Keratinocyte (primary cell): Measurements from ENCODE around the gene GPAT3. TPM values are rescaled to one million over a fixed set of nuclear protein-coding genes. Genes with fewer than 3 reads are reported as not detected.
A peak's percentile ranks its signal among the peaks of the same experiment; 100 is the strongest.

Source experiments
- DNase-seq: peaks from one replicate; pipeline ENCODE4 v3.0.0-alpha.2; 2011; ENCODE audit warnings: low read depth, missing footprints, low spot score
- FAIRE-seq: peaks from 2 replicates; lab custom pipeline; 2011; peaks lifted over from hg19 to GRCh38; lab: Jason Lieb, UNC
- H2AFZ ChIP-seq: 2 replicates; pipeline ENCODE4 v1.6.0; 2012; ENCODE audit warnings: low read length, control low read depth, inconsistent platforms; ENCODE audit not compliant: control insufficient read depth
- H3K27ac ChIP-seq: 2 replicates; pipeline ENCODE4 v1.5.1; 2011; ENCODE audit warnings: low read length; ENCODE audit not compliant: control insufficient read depth, insufficient read depth
- H3K27me3 ChIP-seq: 3 replicates; pipeline ENCODE4 v1.6.0; 2011; ENCODE audit warnings: low read length; ENCODE audit not compliant: control insufficient read depth, insufficient read depth; ENCODE audit errors: extremely low read depth
- H3K36me3 ChIP-seq, 2 experiments: 2 replicates in 1 of 2; 3 replicates in 1 of 2; pipeline ENCODE4 v1.5.1; 2011; ENCODE audit warnings: low read length in 2 of 2, mild to moderate bottlenecking in 1 of 2; ENCODE audit not compliant: control insufficient read depth in 2 of 2, insufficient read depth in 2 of 2; ENCODE audit errors: extremely low read depth in 1 of 2
- H3K4me1 ChIP-seq: 3 replicates; pipeline ENCODE4 v1.5.1; 2011; ENCODE audit warnings: low read length; ENCODE audit not compliant: control insufficient read depth, insufficient read depth; ENCODE audit errors: extremely low read depth
- H3K4me2 ChIP-seq: 3 replicates; pipeline ENCODE4 v1.6.0; 2011; ENCODE audit warnings: low read depth, low read length; ENCODE audit not compliant: control insufficient read depth, insufficient read depth; ENCODE audit errors: extremely low read depth
- H3K4me3 ChIP-seq, 3 experiments: fragments of 200-600 bp in 1 of 3; sonication (generic) in 1 of 3; 2 replicates in 2 of 3; 3 replicates in 1 of 3; pipeline ENCODE4 v1.5.1; 2011 to 2016; ENCODE audit warnings: low read length in 3 of 3, mild to moderate bottlenecking in 3 of 3, control low read depth in 2 of 3, inconsistent platforms in 1 of 3, low read depth in 1 of 3, mixed read lengths in 1 of 3, mixed run types in 1 of 3, moderate library complexity in 1 of 3; ENCODE audit not compliant: control insufficient read depth in 2 of 3, insufficient read depth in 2 of 3; ENCODE audit errors: extremely low read depth in 1 of 3
- H3K79me2 ChIP-seq: 2 replicates; pipeline ENCODE4 v1.6.0; 2012; ENCODE audit warnings: low read length; ENCODE audit not compliant: control insufficient read depth, insufficient read depth
- H3K9ac ChIP-seq: 3 replicates; pipeline ENCODE4 v1.6.0; 2011; ENCODE audit warnings: low read length; ENCODE audit not compliant: control insufficient read depth, insufficient read depth; ENCODE audit errors: extremely low read depth
- H3K9me1 ChIP-seq: 3 replicates; pipeline ENCODE4 v1.6.0; 2011; ENCODE audit warnings: low read length; ENCODE audit not compliant: control insufficient read depth, insufficient read depth; ENCODE audit errors: extremely low read depth
- H3K9me3 ChIP-seq: 2 replicates; pipeline ENCODE4 v1.5.1; 2012; ENCODE audit warnings: low read depth, low read length; ENCODE audit not compliant: control insufficient read depth
- H4K20me1 ChIP-seq: 3 replicates; pipeline ENCODE4 v1.6.0; 2011; ENCODE audit warnings: low read length; ENCODE audit not compliant: control insufficient read depth, insufficient read depth; ENCODE audit errors: extremely low read depth
- EZH2 ChIP-seq: IDR thresholded peaks from one replicate; pipeline ENCODE4 v1.6.1; 2012; ENCODE audit warnings: inconsistent platforms, mild to moderate bottlenecking, low read length, moderate library complexity
- dilution Hi-C: fragments of 300-500 bp; cut with MboI; formaldehyde crosslinking; loops from one replicate; pipeline ENCODE4 v1.7.0; 2020; ENCODE audit warnings: low sequenced_read_pairs; ENCODE audit not compliant: extremely low pct_ligation_motif_present
- polyA plus RNA-seq, 5 experiments: library from polyadenylated mRNA; depleted of rRNA in 3 of 5; stranded (reverse) in 3 of 5; stranded (forward) in 1 of 5; unstranded in 1 of 5; fragments of >200 nt; gene quantifications; 1 replicate in 1 of 5; 2 replicates in 3 of 5; 3 replicates in 1 of 5; pipeline versions ENCODE4 v1.2.1 to v1.2.3, GENCODE V29; 2011 to 2012; ENCODE audit warnings: missing spikeins in 2 of 5, low read depth in 1 of 5, low replicate concordance in 1 of 5
- TF ChIP-seq, protein P1 (sequence below), 3 experiments: IDR thresholded peaks in 1 of 3; conservative IDR thresholded peaks in 1 of 3; optimal IDR thresholded peaks in 1 of 3; 2 replicates in 2 of 3; 3 replicates in 1 of 3; pipeline versions ENCODE3 to v1.5.1; 2011; ENCODE audit warnings: low read length in 3 of 3, mild to moderate bottlenecking in 3 of 3, moderate library complexity in 2 of 3, control low read depth in 1 of 3, inconsistent platforms in 1 of 3; ENCODE audit not compliant: insufficient read depth in 2 of 3; ENCODE audit errors: extremely low read depth in 1 of 3

Gene GPAT3
- polyA plus RNA-seq, 1 donor (not counting 4 experiments of a cell fraction or from before 2014, with no cell fraction given): 2.4 TPM

GRCh38 chr4:83599183-83599582, 63.3 kb downstream of the GPAT3 start:
- Histone ChIP-seq H3K9me1 (no peaks in the 10 kb centered on the region), H3K36me3 (no peaks in the 10 kb centered on the region), H3K4me3 (no peak overlapping the region), H3K27ac (no peak overlapping the region), H3K79me2 (no peaks in the 10 kb centered on the region), H3K9me3 (no peaks in the 10 kb centered on the region), H2AFZ (no peak overlapping the region), H3K4me2 (no peak overlapping the region), H4K20me1 (no peaks in the 10 kb centered on the region), H3K4me1 (no peaks in the 10 kb centered on the region), H3K9ac (no peak overlapping the region), H3K27me3 (no peaks in the 10 kb centered on the region)
- DNase-seq (no peak), FAIRE-seq (peak; percentile 32)
- dilution Hi-C loops: no loop called here
- TF ChIP-seq, protein P1, sequence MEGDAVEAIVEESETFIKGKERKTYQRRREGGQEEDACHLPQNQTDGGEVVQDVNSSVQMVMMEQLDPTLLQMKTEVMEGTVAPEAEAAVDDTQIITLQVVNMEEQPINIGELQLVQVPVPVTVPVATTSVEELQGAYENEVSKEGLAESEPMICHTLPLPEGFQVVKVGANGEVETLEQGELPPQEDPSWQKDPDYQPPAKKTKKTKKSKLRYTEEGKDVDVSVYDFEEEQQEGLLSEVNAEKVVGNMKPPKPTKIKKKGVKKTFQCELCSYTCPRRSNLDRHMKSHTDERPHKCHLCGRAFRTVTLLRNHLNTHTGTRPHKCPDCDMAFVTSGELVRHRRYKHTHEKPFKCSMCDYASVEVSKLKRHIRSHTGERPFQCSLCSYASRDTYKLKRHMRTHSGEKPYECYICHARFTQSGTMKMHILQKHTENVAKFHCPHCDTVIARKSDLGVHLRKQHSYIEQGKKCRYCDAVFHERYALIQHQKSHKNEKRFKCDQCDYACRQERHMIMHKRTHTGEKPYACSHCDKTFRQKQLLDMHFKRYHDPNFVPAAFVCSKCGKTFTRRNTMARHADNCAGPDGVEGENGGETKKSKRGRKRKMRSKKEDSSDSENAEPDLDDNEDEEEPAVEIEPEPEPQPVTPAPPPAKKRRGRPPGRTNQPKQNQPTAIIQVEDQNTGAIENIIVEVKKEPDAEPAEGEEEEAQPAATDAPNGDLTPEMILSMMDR (optimal IDR thresholded peaks at IDR 0.05 in 1 of 3, IDR thresholded peaks at IDR 0.05 in 1 of 3, conservative IDR thresholded peaks at IDR 0.05 in 1 of 3; ENCODE audit: extremely low read depth in 1 of 3, insufficient read depth in 2 of 3, low read length in 3 of 3): no peak
- TF ChIP-seq EZH2: no peak

DNA sequence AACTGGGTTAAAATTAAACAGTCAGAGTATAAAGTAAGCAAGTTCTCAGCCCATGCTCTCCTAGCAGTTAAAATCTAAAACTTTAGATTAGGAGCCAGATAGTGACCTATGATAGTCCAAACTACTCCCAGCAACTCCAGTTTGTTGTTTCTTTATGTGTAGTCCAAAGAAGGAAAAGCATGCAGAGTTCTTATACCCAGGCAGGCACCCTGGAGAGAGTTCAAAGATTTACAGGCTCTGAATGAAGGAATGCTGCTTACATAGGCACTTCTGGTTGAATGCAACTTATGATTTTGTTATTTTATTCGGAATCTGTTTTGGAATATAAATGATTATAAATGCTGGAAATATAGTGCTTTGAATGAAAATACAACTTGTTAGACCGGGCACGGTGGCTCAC, 67.2 kb downstream of the GPAT3 start:
- no peak for TF ChIP-seq EZH2
- TF ChIP-seq, protein P1 (optimal IDR thresholded peaks at IDR 0.05 in 1 of 3, IDR thresholded peaks at IDR 0.05 in 1 of 3, conservative IDR thresholded peaks at IDR 0.05 in 1 of 3; ENCODE audit: extremely low read depth in 1 of 3, insufficient read depth in 2 of 3, low read length in 3 of 3): no peak
- H3K9ac ChIP-seq: no peak overlapping the region

More for the DNA sequence above, 67.2 kb downstream of the GPAT3 start:
- Histone ChIP-seq H3K27ac (no peak overlapping the region), H3K27me3 (no peaks in the 10 kb centered on the region), H3K4me2 (no peak overlapping the region), H2AFZ (no peak overlapping the region), H3K4me1 (no peaks in the 10 kb centered on the region), H4K20me1 (no peaks in the 10 kb centered on the region), H3K4me3 (no peak overlapping the region), H3K79me2 (no peaks in the 10 kb centered on the region), H3K9me3 (no peaks in the 10 kb centered on the region), H3K36me3 (no peaks in the 10 kb centered on the region), H3K9me1 (no peaks in the 10 kb centered on the region)
- FAIRE-seq: no peak
- no peak for DNase-seq
- dilution Hi-C loops: no loop called here
